CD14-positive monocyte (primary cell): Measurements from ENCODE around the gene FGF7. TPM values are rescaled to one million over a fixed set of nuclear protein-coding genes. Genes with fewer than 3 reads are reported as not detected.

Experiments used
- DNase-seq, 3 donors: peaks; one replicate each; pipeline ENCODE4 v3.0.0-alpha.2; 2011 to 2022
- H2AFZ ChIP-seq: 2 replicates; pipeline ENCODE4 v1.6.0; 2012; ENCODE audit warnings: mild to moderate bottlenecking, low read depth, low read length, inconsistent platforms; ENCODE audit not compliant: insufficient read depth, poor library complexity, severe bottlenecking
- H3K27ac ChIP-seq, 2 donors: 1 replicate in 1 of 2; 2 replicates in 1 of 2; pipeline ENCODE4 v1.5.1; 2012 to 2013; ENCODE audit warnings: low read length in 2 of 2, control low read depth in 1 of 2, inconsistent platforms in 1 of 2, low read depth in 1 of 2, mild to moderate bottlenecking in 1 of 2
- H3K27me3 ChIP-seq, 2 donors: one replicate each; pipeline versions ENCODE4 v1.6.0 to v1.6.1; 2011 to 2013; ENCODE audit warnings: low read length in 2 of 2; ENCODE audit not compliant: control insufficient read depth in 2 of 2, insufficient read depth in 2 of 2
- H3K36me3 ChIP-seq, 2 donors: replicated peaks in 1 of 2; 1 replicate in 1 of 2; 2 replicates in 1 of 2; pipeline versions ENCODE4 v1.5.1 to v1.6.1; 2012 to 2013; ENCODE audit warnings: low read length in 2 of 2, control low read depth in 1 of 2, inconsistent platforms in 1 of 2, mild to moderate bottlenecking in 1 of 2; ENCODE audit not compliant: insufficient read depth in 2 of 2, control insufficient read depth in 1 of 2
- H3K4me1 ChIP-seq, 2 donors: 1 replicate in 1 of 2; 2 replicates in 1 of 2; pipeline versions ENCODE4 v1.5.1 to v1.6.1; 2012 to 2013; ENCODE audit warnings: low read length in 2 of 2, control low read depth in 1 of 2, inconsistent platforms in 1 of 2, mild to moderate bottlenecking in 1 of 2, moderate library complexity in 1 of 2; ENCODE audit not compliant: insufficient read depth in 2 of 2, control insufficient read depth in 1 of 2
- H3K4me2 ChIP-seq: replicated peaks from 2 replicates; pipeline ENCODE3; 2012; ENCODE audit warnings: low read length, moderate library complexity, mild to moderate bottlenecking; ENCODE audit not compliant: poor library complexity, severe bottlenecking; ENCODE audit errors: extremely low read depth
- H3K4me3 ChIP-seq, 3 experiments: fragments of 200-600 bp in 1 of 3; sonication (generic) in 1 of 3; replicated peaks in 1 of 3; 1 replicate in 2 of 3; 2 replicates in 1 of 3; pipeline ENCODE4 v1.5.1; 2011 to 2013; ENCODE audit warnings: low read length in 3 of 3, mild to moderate bottlenecking in 3 of 3, control low read depth in 2 of 3, low read depth in 2 of 3, inconsistent platforms in 1 of 3, moderate library complexity in 1 of 3
- H3K79me2 ChIP-seq: 2 replicates; pipeline ENCODE4 v1.6.0; 2012; ENCODE audit warnings: mild to moderate bottlenecking, control low read depth, inconsistent platforms, low read length, moderate library complexity; ENCODE audit not compliant: insufficient read depth
- H3K9ac ChIP-seq: 2 replicates; pipeline ENCODE4 v1.6.0; 2017; ENCODE audit warnings: low read length, mild to moderate bottlenecking; ENCODE audit not compliant: insufficient read depth, poor library complexity, severe bottlenecking
- H3K9me3 ChIP-seq, 2 donors: replicated peaks in 1 of 2; 1 replicate in 1 of 2; 2 replicates in 1 of 2; pipeline versions ENCODE4 v1.5.1 to v1.6.1; 2012 to 2013; ENCODE audit warnings: low read length in 2 of 2, control low read depth in 1 of 2; ENCODE audit not compliant: control insufficient read depth in 1 of 2, insufficient read depth in 1 of 2
- H4K20me1 ChIP-seq: 2 replicates; pipeline ENCODE4 v1.6.0; 2012; ENCODE audit warnings: mild to moderate bottlenecking, low read length, control low read depth, moderate library complexity; ENCODE audit not compliant: insufficient read depth
- H3K27ac Mint-ChIP-seq, 7 donors: one replicate each; pipeline ENCODE4 v1.8.0; 2020; ENCODE audit warnings: mild to moderate bottlenecking in 7 of 7, mixed read lengths in 7 of 7, moderate library complexity in 6 of 7, inconsistent platforms in 2 of 7
- H3K27me3 Mint-ChIP-seq, 3 donors: one replicate each; pipeline ENCODE4 v1.8.0; 2021 to 2022; ENCODE audit warnings: low read depth in 3 of 3, mild to moderate bottlenecking in 3 of 3, mixed read lengths in 3 of 3, moderate library complexity in 3 of 3, inconsistent platforms in 1 of 3
- H3K36me3 Mint-ChIP-seq, 2 donors: one replicate each; pipeline ENCODE4 v1.8.0; 2020; ENCODE audit warnings: mixed read lengths in 2 of 2, inconsistent platforms in 1 of 2, mild to moderate bottlenecking in 1 of 2
- H3K4me1 Mint-ChIP-seq: one replicate; pipeline ENCODE4 v1.8.0; 2020; ENCODE audit warnings: mild to moderate bottlenecking, mixed read lengths
- H3K4me3 Mint-ChIP-seq, 2 donors: one replicate each; pipeline ENCODE4 v1.8.0; 2020; ENCODE audit warnings: mild to moderate bottlenecking in 2 of 2, mixed read lengths in 2 of 2, moderate library complexity in 1 of 2
- H3K9me3 Mint-ChIP-seq, 7 donors: one replicate each; pipeline ENCODE4 v1.8.0; 2020 to 2022; ENCODE audit warnings: mixed read lengths in 7 of 7, mild to moderate bottlenecking in 6 of 7, moderate library complexity in 6 of 7, inconsistent platforms in 2 of 7
- WGBS: methylation state at CpG from one replicate; pipeline ENCODE4 v1.1.5; 2013; ENCODE audit warnings: missing lambda C conversion rate; ENCODE audit not compliant: insufficient coverage; 5-methylcytosine and 5-hydroxymethylcytosine counted together
- intact Hi-C, 2 donors: fragments of 100-400 bp; cut with micrococcal nuclease; formaldehyde crosslinking; loops; one replicate each; pipeline versions ENCODE4 v1.15.0 to v1.15.1; 2023
- polyA plus RNA-seq, 3 donors: library from polyadenylated mRNA; depleted of rRNA in 1 of 3; unstranded in 2 of 3; stranded (reverse) in 1 of 3; fragments of 300-500 nt in 2 of 3; fragments of >200 nt in 1 of 3; fragmentation: Illumina TruSeq in 2 of 3; gene quantifications; 1 replicate in 2 of 3; 2 replicates in 1 of 3; pipeline ENCODE4 v1.2.3, GENCODE V29; 2012 to 2021
- TF ChIP-seq, protein P1 (sequence below): fragments of 200-600 bp; IDR thresholded peaks from one replicate; pipeline ENCODE4 v1.8.0; 2022; ENCODE audit warnings: antibody characterized with exemption, mild to moderate bottlenecking

The FGF7 gene
- polyA plus RNA-seq, 3 donors: not detected

DNA sequence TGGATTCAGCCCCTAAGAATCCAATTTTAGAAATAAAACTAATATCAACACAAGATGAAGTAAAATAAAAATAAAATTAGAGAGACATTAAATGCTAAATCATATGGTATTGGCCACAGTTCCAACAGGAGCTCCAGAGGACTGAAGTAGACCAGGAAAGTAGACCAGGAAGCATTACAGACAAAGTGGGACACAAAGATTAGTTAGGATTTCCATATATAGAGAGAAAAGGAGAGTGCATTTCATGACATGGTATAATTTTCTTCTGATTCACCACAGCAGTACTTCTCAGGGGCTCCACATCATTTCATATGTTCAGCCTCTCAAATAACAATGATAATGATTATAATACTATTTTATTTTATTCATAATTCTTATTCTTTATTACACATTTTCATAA, 18.3 kb downstream of the FGF7 start:
- Mint-ChIP-seq H3K36me3 (no peaks in the 10 kb centered on the region), H3K27me3 (no peaks in the 10 kb centered on the region), H3K4me1 (peaks cover 18% of the 10 kb centered on the region), H3K4me3 (no peak overlapping the region), H3K9me3 (peaks cover 0 to 3% (median 0%) of the 10 kb centered on the region in 7 donors), H3K27ac (no peak overlapping the region)
- Histone ChIP-seq H3K9me3 (no peaks in the 10 kb centered on the region), H3K4me3 (no peak overlapping the region), H3K79me2 (no peaks in the 10 kb centered on the region), H3K27me3 (no peaks in the 10 kb centered on the region), H3K36me3 (no peaks in the 10 kb centered on the region), H3K27ac (no peak overlapping the region), H2AFZ (no peak overlapping the region), H3K4me1 (peaks cover 17% of the 10 kb centered on the region in 2 donors), H4K20me1 (no peaks in the 10 kb centered on the region), H3K9ac (no peak overlapping the region), H3K4me2 (no peak overlapping the region)
- no peak for DNase-seq
- intact Hi-C loops: no loop called here
- TF ChIP-seq, protein P1, sequence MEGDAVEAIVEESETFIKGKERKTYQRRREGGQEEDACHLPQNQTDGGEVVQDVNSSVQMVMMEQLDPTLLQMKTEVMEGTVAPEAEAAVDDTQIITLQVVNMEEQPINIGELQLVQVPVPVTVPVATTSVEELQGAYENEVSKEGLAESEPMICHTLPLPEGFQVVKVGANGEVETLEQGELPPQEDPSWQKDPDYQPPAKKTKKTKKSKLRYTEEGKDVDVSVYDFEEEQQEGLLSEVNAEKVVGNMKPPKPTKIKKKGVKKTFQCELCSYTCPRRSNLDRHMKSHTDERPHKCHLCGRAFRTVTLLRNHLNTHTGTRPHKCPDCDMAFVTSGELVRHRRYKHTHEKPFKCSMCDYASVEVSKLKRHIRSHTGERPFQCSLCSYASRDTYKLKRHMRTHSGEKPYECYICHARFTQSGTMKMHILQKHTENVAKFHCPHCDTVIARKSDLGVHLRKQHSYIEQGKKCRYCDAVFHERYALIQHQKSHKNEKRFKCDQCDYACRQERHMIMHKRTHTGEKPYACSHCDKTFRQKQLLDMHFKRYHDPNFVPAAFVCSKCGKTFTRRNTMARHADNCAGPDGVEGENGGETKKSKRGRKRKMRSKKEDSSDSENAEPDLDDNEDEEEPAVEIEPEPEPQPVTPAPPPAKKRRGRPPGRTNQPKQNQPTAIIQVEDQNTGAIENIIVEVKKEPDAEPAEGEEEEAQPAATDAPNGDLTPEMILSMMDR: no peak

DNA sequence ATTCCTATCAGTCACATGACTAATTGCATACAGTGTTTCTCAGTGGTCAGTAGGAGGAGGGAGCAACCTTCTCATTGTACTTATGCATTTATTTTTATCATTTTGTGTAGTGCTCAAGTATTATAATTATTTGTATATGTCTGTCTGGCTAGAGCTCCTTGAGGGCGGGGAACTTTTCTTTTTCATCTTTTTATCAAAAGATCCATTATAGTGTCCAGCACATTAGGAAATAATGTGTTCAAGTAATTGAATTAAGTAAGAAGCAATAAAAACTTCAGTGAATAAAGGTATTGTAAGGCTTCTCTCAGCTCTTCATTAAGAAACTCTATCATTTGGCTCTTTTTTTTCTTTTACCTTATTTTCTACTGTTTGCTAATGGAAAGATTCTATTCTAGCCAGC, 18.8 kb downstream of the FGF7 start:
- H3K9ac ChIP-seq: no peak overlapping the region
- no peak overlapping the region for H3K4me2 ChIP-seq

More for the DNA sequence above, 18.8 kb downstream of the FGF7 start:
- H3K36me3 Mint-ChIP-seq: no peaks in the 10 kb centered on the region
- WGBS: no CpG with 5 or more reads among the region's 1 CpG
- peaks cover 0 to 3% (median 0%) of the 10 kb centered on the region in 7 donors for H3K9me3 Mint-ChIP-seq
- no peaks in the 10 kb centered on the region for H3K27me3 ChIP-seq
- TF ChIP-seq, protein P1: no peak
- H3K4me1 Mint-ChIP-seq: peaks cover 18% of the 10 kb centered on the region
- H3K4me3 Mint-ChIP-seq: no peak overlapping the region
- no peaks in the 10 kb centered on the region for H4K20me1 ChIP-seq
- H3K36me3 ChIP-seq: no peaks in the 10 kb centered on the region
- no peak overlapping the region for H3K4me3 ChIP-seq
- intact Hi-C loops: no loop called here
- DNase-seq: no peak
- H3K9me3 ChIP-seq: no peaks in the 10 kb centered on the region
- no peak overlapping the region for H3K27ac ChIP-seq
- H3K4me1 ChIP-seq: peaks cover 17% of the 10 kb centered on the region in 2 donors
- no peaks in the 10 kb centered on the region for H3K79me2 ChIP-seq
- H3K27me3 Mint-ChIP-seq: no peaks in the 10 kb centered on the region
- H2AFZ ChIP-seq: no peak overlapping the region
- H3K27ac Mint-ChIP-seq: no peak overlapping the region
